RWPE2 (cell line): Measurements from ENCODE around the gene SEMA4D.
"Not testable (repeated sequence)": the region's sequence is repeated elsewhere in the genome, so short reads cannot be mapped to it uniquely, and the experiment has no call there.

Experiments
- ATAC-seq: fragments of 200-7000 bp; cut with Tn5 transposase; 3 replicates; pipeline ENCODE4 v1.9.1; 2021; ENCODE audit warnings: low read depth
- DNase-seq: peaks from one replicate; pipeline ENCODE4 v3.0.0-alpha.2; 2020; ENCODE audit warnings: low spot score
- H3K27ac ChIP-seq: fragments of 450-650 bp; 2 replicates; pipeline ENCODE4 v1.5.1; 2017; ENCODE audit warnings: mild to moderate bottlenecking; ENCODE audit not compliant: poor library complexity, severe bottlenecking
- H3K27me3 ChIP-seq: fragments of 250-450 bp; sonication (Bioruptor Pico); 2 replicates; pipeline ENCODE4 v1.5.1; 2021; ENCODE audit warnings: mild to moderate bottlenecking, moderate library complexity; ENCODE audit not compliant: insufficient read depth, poor library complexity, severe bottlenecking
- H3K36me3 ChIP-seq: fragments of 250-450 bp; sonication (Bioruptor Pico); 2 replicates; pipeline ENCODE4 v1.5.1; 2020; ENCODE audit warnings: low read depth, mild to moderate bottlenecking, moderate library complexity
- H3K4me1 ChIP-seq: fragments of 250-450 bp; sonication (Bioruptor Pico); 2 replicates; pipeline ENCODE4 v1.5.1; 2021; ENCODE audit warnings: mild to moderate bottlenecking, moderate library complexity; ENCODE audit not compliant: insufficient read depth, poor library complexity, severe bottlenecking
- H3K4me3 ChIP-seq: fragments of 250-450 bp; sonication (Bioruptor Pico); 2 replicates; pipeline ENCODE4 v1.5.1; 2021; ENCODE audit warnings: mild to moderate bottlenecking, moderate library complexity; ENCODE audit not compliant: severe bottlenecking
- H3K9me3 ChIP-seq: fragments of 250-450 bp; sonication (Bioruptor Pico); 2 replicates; pipeline ENCODE4 v1.5.1; 2021; ENCODE audit warnings: mild to moderate bottlenecking, moderate library complexity; ENCODE audit not compliant: severe bottlenecking
- TF ChIP-seq, protein P1 (sequence below): fragments of 450-650 bp; IDR thresholded peaks from one replicate; pipeline ENCODE4 v1.5.1; 2017; ENCODE audit warnings: mild to moderate bottlenecking, moderate library complexity; ENCODE audit not compliant: poor library complexity, severe bottlenecking

Gene SEMA4D

DNA sequence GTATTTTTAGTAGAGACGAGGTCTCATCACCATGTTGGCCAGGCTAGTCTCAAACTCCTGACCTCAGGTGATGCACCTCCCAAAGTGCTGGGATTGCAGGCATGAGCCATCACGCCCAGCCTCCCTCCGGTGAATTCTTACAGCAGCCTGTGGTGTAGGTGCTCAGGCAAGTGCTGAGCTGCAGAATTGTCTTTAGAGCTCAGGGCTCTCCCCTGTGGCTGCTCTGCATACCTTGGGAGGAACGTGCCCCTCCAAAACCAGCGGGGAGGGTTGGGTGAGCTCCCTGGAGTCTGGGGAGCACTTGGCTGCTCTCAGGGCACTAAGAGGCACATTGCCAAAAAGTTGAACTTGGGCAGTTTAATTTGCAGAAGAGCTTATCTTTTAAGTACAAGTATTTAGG is 150.3 kb downstream of the SEMA4D start:
- TF ChIP-seq, protein P1, sequence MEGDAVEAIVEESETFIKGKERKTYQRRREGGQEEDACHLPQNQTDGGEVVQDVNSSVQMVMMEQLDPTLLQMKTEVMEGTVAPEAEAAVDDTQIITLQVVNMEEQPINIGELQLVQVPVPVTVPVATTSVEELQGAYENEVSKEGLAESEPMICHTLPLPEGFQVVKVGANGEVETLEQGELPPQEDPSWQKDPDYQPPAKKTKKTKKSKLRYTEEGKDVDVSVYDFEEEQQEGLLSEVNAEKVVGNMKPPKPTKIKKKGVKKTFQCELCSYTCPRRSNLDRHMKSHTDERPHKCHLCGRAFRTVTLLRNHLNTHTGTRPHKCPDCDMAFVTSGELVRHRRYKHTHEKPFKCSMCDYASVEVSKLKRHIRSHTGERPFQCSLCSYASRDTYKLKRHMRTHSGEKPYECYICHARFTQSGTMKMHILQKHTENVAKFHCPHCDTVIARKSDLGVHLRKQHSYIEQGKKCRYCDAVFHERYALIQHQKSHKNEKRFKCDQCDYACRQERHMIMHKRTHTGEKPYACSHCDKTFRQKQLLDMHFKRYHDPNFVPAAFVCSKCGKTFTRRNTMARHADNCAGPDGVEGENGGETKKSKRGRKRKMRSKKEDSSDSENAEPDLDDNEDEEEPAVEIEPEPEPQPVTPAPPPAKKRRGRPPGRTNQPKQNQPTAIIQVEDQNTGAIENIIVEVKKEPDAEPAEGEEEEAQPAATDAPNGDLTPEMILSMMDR, result no peak
- no peaks in the 10 kb centered on the region for H3K27me3 ChIP-seq
- H3K36me3 ChIP-seq, result peaks cover 86% of the 10 kb centered on the region
- DNase-seq (no peak), ATAC-seq (no peak)
- H3K9me3 ChIP-seq, result no peaks in the 10 kb centered on the region
- H3K27ac ChIP-seq, result no peak overlapping the region
- H3K4me1 ChIP-seq, result no peaks in the 10 kb centered on the region
- H3K4me3 ChIP-seq, result no peak overlapping the region

DNA sequence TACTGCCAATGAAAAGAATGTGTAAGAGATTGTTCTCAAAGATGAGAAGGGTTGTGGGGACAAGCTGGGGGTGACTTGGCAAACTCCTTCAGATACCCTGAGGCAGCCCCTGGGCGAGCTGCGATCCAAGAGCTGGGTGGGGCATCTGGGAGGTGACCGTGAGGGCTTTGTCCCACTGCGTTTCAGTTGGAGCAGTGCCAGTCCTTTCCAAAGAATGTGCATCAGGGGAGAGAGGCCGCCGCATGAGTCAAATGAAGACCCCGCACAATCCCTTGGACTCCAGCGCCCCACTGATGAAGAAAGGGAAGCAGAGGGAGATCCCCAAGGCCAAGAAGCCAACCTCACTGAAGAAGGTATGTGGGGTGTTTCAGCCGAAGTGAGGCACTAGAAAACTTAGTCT is 151.2 kb downstream of the SEMA4D start:
- Histone ChIP-seq H3K4me1 (no peaks in the 10 kb centered on the region), H3K4me3 (no peak overlapping the region), H3K27me3 (no peaks in the 10 kb centered on the region), H3K27ac (no peak overlapping the region), H3K9me3 (no peaks in the 10 kb centered on the region), H3K36me3 (peaks cover 86% of the 10 kb centered on the region)
- no peak for ATAC-seq
- TF ChIP-seq, protein P1, result no peak
- DNase-seq, result no peak

DNA sequence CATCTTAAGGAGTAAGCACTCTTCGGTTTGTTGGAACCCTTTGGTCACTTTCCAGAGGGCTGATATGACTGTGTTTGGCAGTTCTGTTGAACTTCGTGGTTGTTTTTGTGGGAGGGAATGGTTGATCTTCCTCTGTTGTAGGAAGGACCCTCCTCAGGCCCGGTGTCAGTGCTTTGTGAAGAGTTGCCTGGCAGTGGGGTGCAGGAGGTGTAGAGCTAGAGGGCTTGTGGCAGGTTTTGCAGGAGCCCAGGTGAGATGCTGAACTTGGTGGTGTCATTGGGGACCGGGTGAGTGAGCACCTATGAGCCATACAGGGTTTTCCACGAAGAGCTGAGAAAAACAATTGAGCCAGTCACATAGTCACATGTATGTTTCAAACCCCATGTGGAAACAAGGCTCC is 152.4 kb downstream of the SEMA4D start:
- H3K36me3 ChIP-seq, result peaks cover 87% of the 10 kb centered on the region
- ATAC-seq, result no peak

DNA sequence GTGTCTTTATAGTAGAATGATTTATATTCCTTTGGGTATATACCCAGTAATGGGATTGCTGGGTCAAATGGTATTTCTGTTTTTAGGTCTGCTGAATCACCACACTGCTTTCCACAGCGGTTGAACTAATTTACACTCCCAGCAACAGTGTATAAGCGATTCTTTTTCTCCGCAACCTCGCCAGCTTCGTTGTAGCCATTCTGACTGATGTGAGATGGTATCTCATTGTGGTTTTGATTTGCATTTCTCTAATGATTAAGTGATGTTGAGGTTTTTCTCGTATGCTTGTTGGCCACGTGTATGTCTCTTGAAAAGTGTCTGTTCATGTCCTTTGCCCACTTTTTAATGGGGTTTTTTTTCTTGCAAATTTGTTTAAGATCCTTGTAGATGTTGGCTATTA is 154.1 kb downstream of the SEMA4D start:
- H3K36me3 ChIP-seq, result peaks cover 85% of the 10 kb centered on the region
- not testable (repeated sequence) for H3K27ac ChIP-seq, H3K9me3 ChIP-seq, H3K4me3 ChIP-seq, DNase-seq, H3K4me1 ChIP-seq, ATAC-seq, H3K27me3 ChIP-seq

More for the DNA sequence above, 152.4 kb downstream of the SEMA4D start:
- H3K27ac ChIP-seq, result no peak overlapping the region
- H3K4me3 ChIP-seq, result no peak overlapping the region
- no peaks in the 10 kb centered on the region for H3K9me3 ChIP-seq
- TF ChIP-seq, protein P1, result no peak
- H3K4me1 ChIP-seq, result no peaks in the 10 kb centered on the region
- no peak for DNase-seq
- H3K27me3 ChIP-seq, result no peaks in the 10 kb centered on the region

DNA sequence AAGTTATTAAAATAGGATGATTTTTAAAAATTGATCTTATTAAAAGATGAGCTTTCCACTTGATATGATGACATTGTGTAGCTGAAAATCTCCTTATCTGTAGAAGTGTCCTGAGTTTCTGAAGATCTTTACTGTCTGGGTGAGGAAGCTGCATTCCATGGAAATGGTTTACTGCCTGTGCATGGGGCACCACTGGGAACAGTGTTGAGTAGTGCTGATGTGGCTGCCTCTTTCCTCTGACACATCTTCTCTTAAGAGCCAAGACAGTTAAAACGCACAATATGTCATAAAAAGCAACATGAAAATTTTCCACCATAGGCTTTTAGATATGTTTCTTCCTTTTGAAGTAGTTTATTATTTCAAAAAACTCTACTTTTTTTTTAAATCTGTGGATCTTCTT is 155.0 kb downstream of the SEMA4D start:
- H3K36me3 ChIP-seq, result peaks cover 86% of the 10 kb centered on the region
- ATAC-seq (no peak), DNase-seq (no peak)
- no peaks in the 10 kb centered on the region for H3K9me3 ChIP-seq
- TF ChIP-seq, protein P1, result no peak
- H3K27me3 ChIP-seq, result no peaks in the 10 kb centered on the region
- H3K4me1 ChIP-seq, result no peaks in the 10 kb centered on the region
- H3K27ac ChIP-seq, result no peak overlapping the region
- H3K4me3 ChIP-seq, result no peak overlapping the region

DNA sequence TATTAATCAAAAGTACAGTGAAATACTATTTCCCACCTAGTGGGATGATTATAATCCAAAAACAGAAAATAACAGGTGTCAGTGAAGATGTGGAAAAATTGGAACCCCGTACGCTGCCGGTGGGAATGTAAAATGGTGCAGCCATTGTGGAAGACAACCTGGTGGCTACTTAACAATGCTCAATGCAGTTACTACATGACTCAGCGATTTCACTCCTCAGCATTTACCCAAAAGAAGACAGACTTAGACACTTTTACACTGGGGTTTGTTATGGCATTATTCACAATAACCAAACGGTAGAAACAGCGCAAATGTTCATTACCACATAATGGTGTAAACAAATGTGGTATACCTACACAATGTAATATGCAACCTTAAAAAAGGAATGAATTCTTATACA is 155.7 kb downstream of the SEMA4D start:
- ATAC-seq, result no peak
- Histone ChIP-seq H3K27ac (no peak overlapping the region), H3K27me3 (no peaks in the 10 kb centered on the region), H3K9me3 (no peaks in the 10 kb centered on the region), H3K4me3 (no peak overlapping the region), H3K4me1 (no peaks in the 10 kb centered on the region), H3K36me3 (peaks cover 85% of the 10 kb centered on the region)
- no peak for DNase-seq
- TF ChIP-seq, protein P1, result no peak
